GM12892 (cell line): ENCODE measurements around the gene CDK2AP2.

Experiments
- POLR2A ChIP-seq: IDR thresholded peaks from 2 replicates; pipeline ENCODE4 v1.6.1; 2011; ENCODE audit warnings: low read depth, low read length, control low read depth
- POLR2AphosphoS5 ChIP-seq: IDR thresholded peaks from 2 replicates; pipeline ENCODE4 v1.6.1; 2011; ENCODE audit warnings: low read depth, low read length, control low read depth

DNA sequence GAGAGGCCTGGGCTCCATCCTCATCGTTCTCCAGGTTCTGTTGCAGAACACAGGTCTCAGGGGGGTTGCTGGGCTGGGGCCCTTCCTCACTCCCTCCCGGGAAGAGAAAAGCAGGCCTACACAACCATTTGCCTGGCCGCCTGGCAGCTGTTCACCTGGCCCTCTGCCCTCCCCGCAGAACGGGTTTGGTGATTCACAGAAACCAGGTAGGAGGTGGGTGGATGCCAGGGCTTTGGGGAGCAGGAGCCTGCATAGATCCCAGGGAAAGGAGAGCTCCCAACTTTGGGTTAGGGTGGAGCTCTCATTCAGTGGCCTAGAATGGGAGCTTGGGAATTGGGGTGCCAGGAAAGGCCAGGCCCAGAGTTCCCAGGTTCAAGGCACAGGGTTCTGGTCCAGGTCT lies 39.9 kb downstream of the CDK2AP2 start:
- TF ChIP-seq POLR2AphosphoS5 (no peak), POLR2A (no peak)
